HL-60 (cell line): ENCODE data around the gene GNAS.

Experiments used
- DNase-seq, 2 experiments: peaks; one replicate each; pipeline ENCODE4 v3.0.0-alpha.2; 2010 to 2020; ENCODE audit warnings: low read depth in 1 of 2, low spot score in 1 of 2
- H3K27ac ChIP-seq: fragments of 250-450 bp; sonication (Bioruptor Pico); replicated peaks from 2 replicates; pipeline ENCODE4 v1.5.1; 2020; ENCODE audit warnings: mild to moderate bottlenecking, moderate library complexity
- H3K27me3 ChIP-seq: fragments of 250-450 bp; sonication (Bioruptor Pico); 2 replicates; pipeline ENCODE4 v1.5.1; 2021; ENCODE audit warnings: mild to moderate bottlenecking, moderate library complexity; ENCODE audit not compliant: insufficient read depth, poor library complexity, severe bottlenecking
- H3K4me3 ChIP-seq: replicated peaks from 2 replicates; pipeline ENCODE4 v1.5.1; 2011; ENCODE audit warnings: mild to moderate bottlenecking, control low read depth, low read length; ENCODE audit not compliant: insufficient read depth
- CTCF ChIP-seq: IDR thresholded peaks from one replicate; pipeline ENCODE4 v1.5.1; 2011; ENCODE audit warnings: low read length, control low read depth, inconsistent platforms; ENCODE audit not compliant: insufficient read depth
- GABPA ChIP-seq: IDR thresholded peaks from 2 replicates; pipeline ENCODE4 v1.6.1; 2012; ENCODE audit warnings: low read depth
- POLR2AphosphoS5 ChIP-seq: IDR thresholded peaks from 2 replicates; pipeline ENCODE4 v1.6.1; 2012; ENCODE audit warnings: low read depth
- REST ChIP-seq: IDR thresholded peaks from 2 replicates; pipeline ENCODE4 v1.6.1; 2012; ENCODE audit warnings: low read depth; ENCODE audit not compliant: insufficient replicate concordance
- SPI1 ChIP-seq: IDR thresholded peaks from 2 replicates; pipeline ENCODE4 v1.6.1; 2012; ENCODE audit warnings: low read depth, mild to moderate bottlenecking, borderline replicate concordance

GNAS gene

GRCh38 chr20:58895448-58896180, 43.1 kb downstream of the GNAS start:
- TF ChIP-seq GABPA (no peak), REST (no peak), POLR2AphosphoS5 (no peak)
- Histone ChIP-seq H3K4me3 (no peak overlapping the region), H3K27me3 (no peaks in the 10 kb centered on the region), H3K27ac (no peak overlapping the region)
- no peak for DNase-seq

DNA sequence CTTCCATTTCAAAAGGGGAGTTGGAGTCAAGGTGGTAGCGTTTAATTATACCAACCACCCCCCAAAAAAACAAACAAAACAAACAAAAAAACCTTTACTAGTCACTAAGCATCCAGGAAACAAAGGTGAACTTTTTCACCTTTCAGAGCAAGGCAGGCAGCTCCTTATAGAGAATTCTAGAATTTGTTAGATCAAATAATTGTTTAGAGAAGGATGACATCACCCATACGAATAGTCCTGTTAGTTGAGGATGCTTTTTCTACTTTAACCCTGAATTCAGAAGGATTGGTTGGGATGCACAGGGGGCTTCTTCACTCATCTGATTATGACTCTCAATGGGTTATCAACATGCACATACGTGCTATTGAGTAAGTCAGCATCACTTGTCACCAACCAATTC, 44.3 kb downstream of the GNAS start:
- TF ChIP-seq REST = no peak
- no peak for TF ChIP-seq GABPA
- TF ChIP-seq CTCF = no peak
- TF ChIP-seq SPI1 = no peak
- no peak for TF ChIP-seq POLR2AphosphoS5
- Histone ChIP-seq H3K27me3 (no peaks in the 10 kb centered on the region), H3K27ac (no peak overlapping the region), H3K4me3 (no peak overlapping the region)
- no peak for DNase-seq

DNA sequence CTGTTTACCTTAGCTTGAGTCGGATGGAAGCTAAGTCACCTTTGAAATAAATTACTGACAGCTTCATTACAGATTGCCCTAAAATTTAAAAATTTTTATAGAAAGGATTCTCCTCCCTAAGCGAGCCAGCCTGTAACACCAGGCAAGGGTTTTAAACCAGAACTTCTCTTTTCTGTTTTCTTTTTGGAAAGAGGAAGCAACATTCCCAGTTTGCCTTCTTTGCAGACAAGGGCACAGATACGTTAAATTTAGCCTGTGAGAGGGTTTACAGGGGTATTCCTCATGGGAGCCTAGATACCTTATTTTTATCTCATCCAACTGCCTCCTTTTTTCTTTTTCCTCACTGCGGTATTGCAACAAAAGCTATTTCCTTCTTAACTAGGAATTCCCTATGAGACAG, 45.0 kb downstream of the GNAS start:
- Histone ChIP-seq H3K27ac (no peak overlapping the region), H3K27me3 (no peaks in the 10 kb centered on the region), H3K4me3 (no peak overlapping the region)
- DNase-seq = no peak
- TF ChIP-seq GABPA (no peak), POLR2AphosphoS5 (no peak), REST (no peak), SPI1 (no peak), CTCF (no peak)
